Endothelial cell (in vitro differentiated cells): ENCODE results near the gene TMEM60. TPM values are rescaled to one million over a fixed set of nuclear protein-coding genes. Genes with fewer than 3 reads are reported as not detected.

Experiments used
- DNase-seq: peaks from one replicate; pipeline ENCODE4 v3.0.0; 2021; ENCODE audit warnings: low spot score
- H3K27ac Mint-ChIP-seq: one replicate; pipeline ENCODE4 v1.8.0; 2021; ENCODE audit warnings: mixed read lengths, inconsistent platforms; ENCODE audit not compliant: unreplicated experiment
- H3K27me3 Mint-ChIP-seq: one replicate; pipeline ENCODE4 v1.8.0; 2021; ENCODE audit warnings: mild to moderate bottlenecking, moderate library complexity, mixed read lengths, inconsistent platforms; ENCODE audit not compliant: unreplicated experiment
- H3K36me3 Mint-ChIP-seq: one replicate; pipeline ENCODE4 v1.8.0; 2021; ENCODE audit warnings: mild to moderate bottlenecking, low read depth, mixed read lengths, inconsistent platforms; ENCODE audit not compliant: unreplicated experiment
- H3K4me1 Mint-ChIP-seq: one replicate; pipeline ENCODE4 v1.8.0; 2021; ENCODE audit warnings: mild to moderate bottlenecking, mixed read lengths, inconsistent platforms; ENCODE audit not compliant: unreplicated experiment
- H3K4me3 Mint-ChIP-seq: one replicate; pipeline ENCODE4 v1.8.0; 2021; ENCODE audit warnings: mild to moderate bottlenecking, mixed read lengths, inconsistent platforms; ENCODE audit not compliant: unreplicated experiment
- H3K9me3 Mint-ChIP-seq: one replicate; pipeline ENCODE4 v1.8.0; 2021; ENCODE audit warnings: mixed read lengths, inconsistent platforms; ENCODE audit not compliant: unreplicated experiment
- CTCF ChIP-seq: fragments of 200-600 bp; sonication (generic); IDR thresholded peaks from one replicate; pipeline ENCODE4 v1.5.0; 2021; ENCODE audit warnings: antibody characterized with exemption; ENCODE audit not compliant: unreplicated experiment
- total RNA-seq: library from RNA; stranded (reverse); fragmentation: NEBNext Ultra II Directional; extraction: Animal tissue kit (Norgen Biotek cat#: 25700); gene quantifications from one replicate; pipeline ENCODE4 v1.2.1, GENCODE V29; 2021; ENCODE audit not compliant: unreplicated experiment

The TMEM60 gene
- total RNA-seq, 1 donor from 2014 or later = 9.5 TPM

- H3K27ac Mint-ChIP-seq = no peak overlapping the region
- peaks cover 2% of the 10 kb centered on the region for H3K27me3 Mint-ChIP-seq
- TF ChIP-seq CTCF = no peak
- DNase-seq = no peak
- H3K4me1 Mint-ChIP-seq = no peaks in the 10 kb centered on the region
- no peaks in the 10 kb centered on the region for H3K9me3 Mint-ChIP-seq
- no peak overlapping the region for H3K4me3 Mint-ChIP-seq
- H3K36me3 Mint-ChIP-seq = peaks cover 27% of the 10 kb centered on the region
Observed at GRCh38 chr7:77783545-77783944, 14.7 kb downstream of the TMEM60 start.

GRCh38 chr7:77783111-77783510 lies 15.1 kb downstream of the TMEM60 start:
- Mint-ChIP-seq H3K36me3 (peaks cover 26% of the 10 kb centered on the region), H3K27ac (no peak overlapping the region), H3K4me3 (no peak overlapping the region), H3K4me1 (no peaks in the 10 kb centered on the region), H3K9me3 (no peaks in the 10 kb centered on the region), H3K27me3 (peaks cover 2% of the 10 kb centered on the region)
- DNase-seq = no peak
- TF ChIP-seq CTCF = no peak

- Mint-ChIP-seq H3K9me3 (no peaks in the 10 kb centered on the region), H3K4me3 (no peak overlapping the region), H3K4me1 (no peaks in the 10 kb centered on the region), H3K36me3 (peaks cover 26% of the 10 kb centered on the region), H3K27ac (no peak overlapping the region), H3K27me3 (peaks cover 1% of the 10 kb centered on the region)
- no peak for TF ChIP-seq CTCF
- no peak for DNase-seq
Observed at GRCh38 chr7:77782383-77782782, 15.9 kb downstream of the TMEM60 start.

GRCh38 chr7:77778535-77778934 lies 19.7 kb downstream of the TMEM60 start:
- TF ChIP-seq CTCF = no peak
- H3K4me1 Mint-ChIP-seq = no peaks in the 10 kb centered on the region

GRCh38 chr7:77771901-77772300 lies 26.3 kb downstream of the TMEM60 start:
- H3K4me1 Mint-ChIP-seq = no peaks in the 10 kb centered on the region
- no peak for TF ChIP-seq CTCF
- no peak for DNase-seq
- peak overlapping the region; percentile 7 for H3K4me3 Mint-ChIP-seq
- H3K9me3 Mint-ChIP-seq = no peaks in the 10 kb centered on the region
- peaks cover 4% of the 10 kb centered on the region for H3K36me3 Mint-ChIP-seq
- H3K27ac Mint-ChIP-seq = peak overlapping the region; percentile 2
- peaks cover 2% of the 10 kb centered on the region for H3K27me3 Mint-ChIP-seq

More at GRCh38 chr7:77778535-77778934, 19.7 kb downstream of the TMEM60 start:
- Mint-ChIP-seq H3K27me3 (no peaks in the 10 kb centered on the region), H3K9me3 (no peaks in the 10 kb centered on the region), H3K4me3 (no peak overlapping the region), H3K36me3 (peaks cover 9% of the 10 kb centered on the region), H3K27ac (no peak overlapping the region)
- DNase-seq = no peak
